ENCODE data around the gene ADRA2B.

DNA sequence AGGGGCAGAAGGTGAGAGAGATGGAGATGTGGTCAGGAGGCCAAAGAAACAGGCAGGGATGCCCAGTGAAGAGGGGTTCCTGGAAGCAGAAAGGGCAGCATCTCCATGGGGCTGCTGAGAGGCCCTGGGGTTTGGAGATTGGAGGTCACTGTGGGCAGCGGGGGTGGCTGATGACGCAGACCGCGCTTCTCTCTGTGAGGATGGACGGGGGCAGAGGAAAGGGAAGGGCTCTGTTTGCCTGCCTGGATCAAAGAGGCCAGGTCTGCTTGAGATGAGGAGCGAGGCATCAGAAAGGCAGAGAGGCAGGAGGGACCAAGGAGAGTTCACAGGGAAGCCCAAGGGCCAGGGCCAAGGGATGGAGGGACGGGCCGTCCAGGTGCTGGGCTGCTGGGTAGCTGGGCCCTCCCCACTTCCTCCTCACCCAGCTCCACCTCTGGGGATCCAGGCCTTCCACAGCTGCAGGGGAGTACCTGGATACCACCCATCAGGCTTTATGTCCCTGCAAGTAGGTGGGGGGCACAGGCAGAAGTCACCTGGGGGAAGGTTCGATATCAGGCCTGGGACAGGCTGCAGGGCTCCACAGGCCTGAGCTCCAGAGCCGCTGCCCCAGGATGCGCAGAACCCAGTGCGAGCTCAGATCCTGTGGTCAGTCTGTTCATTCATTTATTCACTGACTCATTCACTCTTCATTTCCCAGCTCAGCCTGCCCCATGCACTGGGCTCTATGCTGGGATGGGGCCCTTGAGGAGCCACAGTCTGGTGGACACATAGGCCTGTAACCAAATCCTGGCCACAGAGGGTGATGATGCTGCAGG lies 30.6 kb downstream of the ADRA2B start:
- TF ChIP-seq, protein P1, sequence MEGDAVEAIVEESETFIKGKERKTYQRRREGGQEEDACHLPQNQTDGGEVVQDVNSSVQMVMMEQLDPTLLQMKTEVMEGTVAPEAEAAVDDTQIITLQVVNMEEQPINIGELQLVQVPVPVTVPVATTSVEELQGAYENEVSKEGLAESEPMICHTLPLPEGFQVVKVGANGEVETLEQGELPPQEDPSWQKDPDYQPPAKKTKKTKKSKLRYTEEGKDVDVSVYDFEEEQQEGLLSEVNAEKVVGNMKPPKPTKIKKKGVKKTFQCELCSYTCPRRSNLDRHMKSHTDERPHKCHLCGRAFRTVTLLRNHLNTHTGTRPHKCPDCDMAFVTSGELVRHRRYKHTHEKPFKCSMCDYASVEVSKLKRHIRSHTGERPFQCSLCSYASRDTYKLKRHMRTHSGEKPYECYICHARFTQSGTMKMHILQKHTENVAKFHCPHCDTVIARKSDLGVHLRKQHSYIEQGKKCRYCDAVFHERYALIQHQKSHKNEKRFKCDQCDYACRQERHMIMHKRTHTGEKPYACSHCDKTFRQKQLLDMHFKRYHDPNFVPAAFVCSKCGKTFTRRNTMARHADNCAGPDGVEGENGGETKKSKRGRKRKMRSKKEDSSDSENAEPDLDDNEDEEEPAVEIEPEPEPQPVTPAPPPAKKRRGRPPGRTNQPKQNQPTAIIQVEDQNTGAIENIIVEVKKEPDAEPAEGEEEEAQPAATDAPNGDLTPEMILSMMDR (IDR thresholded peaks at IDR 0.05): no peak
- no peak for TF ChIP-seq POLR2A (IDR thresholded peaks at IDR 0.05)

All from body of pancreas (tissue), 4 donors.